WTC11 (cell line): ENCODE results near the gene ALK.

Experiments used
- CTCF ChIP-seq: fragments of 200-600 bp; IDR thresholded peaks from 2 replicates; pipeline ENCODE4 v1.8.0; 2022; ENCODE audit warnings: antibody characterized with exemption
- RELA ChIP-seq: sonication (generic); formaldehyde crosslinking; IDR thresholded peaks from 2 replicates; pipeline ENCODE4 v1.8.1; 2022; ENCODE audit warnings: missing genetic modification reagents, mild to moderate bottlenecking, borderline replicate concordance

DNA sequence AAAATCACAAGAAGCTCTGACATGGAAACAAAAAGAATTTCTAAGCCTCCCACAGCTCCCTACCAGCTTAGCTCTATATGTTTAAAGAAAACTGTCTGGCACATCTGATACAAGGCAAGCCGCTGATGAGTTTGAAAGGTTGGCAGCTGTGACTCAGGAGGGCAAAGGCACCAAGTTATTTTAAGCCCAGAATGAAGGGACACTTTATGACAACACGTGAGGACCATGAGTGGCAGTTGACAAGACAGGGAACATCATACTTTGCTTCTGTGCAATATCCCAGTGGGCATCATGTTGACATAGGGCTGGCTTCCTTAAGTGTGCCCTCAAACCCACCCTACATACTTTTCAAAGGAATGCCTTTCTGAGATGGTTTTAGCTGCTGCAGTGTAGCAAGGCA, 533.3 kb downstream of the ALK start:
- TF ChIP-seq RELA (no peak), CTCF (no peak)
